ENCODE results near the gene TFDP2.
"Not testable (repeated sequence)": the region's sequence is repeated elsewhere in the genome, so short reads cannot be mapped to it uniquely, and the experiment has no call there.

TFDP2 gene

GRCh38 chr3:141915016-141915415 is 234.3 kb downstream of the TFDP2 start:
- DNase-seq = no peak

- no peak for DNase-seq
Measured at GRCh38 chr3:141914311-141914710, 235.0 kb downstream of the TFDP2 start.

- peak; percentile 70 for DNase-seq
Measured at GRCh38 chr3:141913150-141913811, 236.1 kb downstream of the TFDP2 start.

DNA sequence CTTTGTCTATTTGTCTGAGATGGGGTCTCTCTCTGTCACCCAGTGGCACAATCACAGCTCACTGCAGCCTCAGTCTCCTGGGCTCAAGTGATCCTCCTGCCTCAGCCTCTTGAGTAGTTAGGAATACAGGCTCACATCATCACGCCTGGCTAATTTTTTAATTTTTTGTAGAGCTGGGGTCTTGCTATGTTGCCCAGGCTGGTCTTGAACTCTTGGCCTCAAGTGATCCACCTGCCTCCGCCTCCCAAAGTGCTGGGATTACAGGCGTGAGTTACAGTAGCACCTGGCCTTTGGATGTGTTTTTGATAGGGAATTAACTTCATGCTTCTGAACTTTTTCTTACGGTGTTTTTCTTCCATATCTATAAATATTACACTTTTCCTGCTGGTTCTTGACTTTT is 239.4 kb downstream of the TFDP2 start:
- DNase-seq = not testable (repeated sequence)

- no peak for DNase-seq
Measured at GRCh38 chr3:141909408-141909807, 239.9 kb downstream of the TFDP2 start.

GRCh38 chr3:141905129-141905528 is 244.2 kb downstream of the TFDP2 start:
- peak; percentile 18 for DNase-seq

DNA sequence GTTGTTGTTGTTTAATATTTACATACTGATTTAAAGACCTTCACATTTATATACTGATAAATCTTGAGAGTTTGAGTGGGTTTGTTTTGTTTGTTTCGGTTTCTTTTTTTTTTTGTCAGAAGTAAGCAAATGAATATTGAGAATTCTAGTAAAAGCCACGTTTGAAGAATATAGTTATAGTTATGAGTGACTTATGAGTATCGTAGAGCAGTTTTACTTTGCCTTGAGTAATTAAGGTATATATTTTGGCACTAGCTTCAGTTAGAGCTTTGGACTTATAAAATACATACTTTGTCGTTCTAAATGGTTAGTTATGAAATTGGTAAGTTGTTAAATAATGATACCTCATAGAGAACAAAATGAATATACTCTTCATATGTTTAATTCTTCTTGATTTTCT is 245.1 kb downstream of the TFDP2 start:
- DNase-seq = peak; percentile 34

DNA sequence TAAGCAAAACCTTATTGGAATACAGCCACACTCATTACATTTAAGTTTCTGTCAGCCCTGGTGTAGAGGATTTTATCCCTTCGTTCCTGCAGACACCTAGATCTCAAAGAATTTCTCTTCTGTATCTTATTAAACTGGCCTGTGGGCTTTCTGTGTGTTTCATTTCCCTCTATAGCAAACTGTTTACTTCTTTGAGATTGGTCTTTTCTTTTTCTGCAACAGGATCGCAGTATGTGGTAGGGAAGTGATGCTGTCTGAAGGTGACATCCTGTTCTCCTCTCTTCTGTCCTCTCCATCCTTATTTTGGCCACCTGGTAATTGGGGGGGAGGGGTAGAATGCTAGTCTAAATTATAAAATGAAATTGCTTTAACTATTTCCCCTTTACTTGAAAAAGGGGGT is 247.4 kb downstream of the TFDP2 start:
- DNase-seq = no peak

- DNase-seq = peak; percentile 37
Measured at GRCh38 chr3:141900343-141900742, 249.0 kb downstream of the TFDP2 start.

- DNase-seq = no peak
Measured at GRCh38 chr3:141898908-141899307, 250.4 kb downstream of the TFDP2 start.

DNA sequence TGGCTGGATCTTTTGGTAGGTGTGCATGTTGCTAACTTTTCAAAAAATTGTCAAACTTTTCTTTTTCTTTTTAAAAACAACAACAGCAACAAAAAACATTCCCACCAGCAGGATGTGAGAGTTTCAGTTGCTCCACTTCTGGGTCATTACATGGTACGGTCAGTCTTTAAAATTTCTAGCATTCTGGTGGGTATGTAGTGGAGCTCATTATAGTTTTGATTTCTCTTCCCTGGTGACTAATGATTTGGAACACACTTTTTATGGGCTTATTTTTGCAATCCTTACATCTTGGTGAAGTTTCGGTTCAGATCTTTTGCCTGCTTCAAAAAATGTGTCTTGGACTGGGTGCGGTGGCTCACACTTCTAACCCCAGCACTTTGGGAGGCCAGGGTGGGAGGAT is 253.6 kb downstream of the TFDP2 start:
- DNase-seq = no peak

- DNase-seq = no peak
Measured at GRCh38 chr3:141894524-141895176, 254.7 kb downstream of the TFDP2 start.

Measured in activated CD4-positive, alpha-beta T cell treated with anti-CD3 and anti-CD28 coated beads, Interleukin-10, Interleukin-2, amounts not matched to agents 100 ng/mL and 50 ng/mL, durations not matched to agents 16 hours and 8 hours (primary cell).